DOHH2 (cell line): ENCODE data around the gene CYTH1.

Source experiments
- H3F3A ChIP-seq: fragments of 200-600 bp; sonication (generic), shearing (Covaris generic); 2 replicates; pipeline ENCODE4 v1.6.0; 2016; ENCODE audit warnings: antibody characterized with exemption, mild to moderate bottlenecking; ENCODE audit not compliant: control insufficient read depth, insufficient read depth
- H3K27ac ChIP-seq: fragments of 200-600 bp; sonication (generic); 2 replicates; pipeline ENCODE4 v1.5.1; 2014; ENCODE audit warnings: low read depth, mild to moderate bottlenecking, low read length, moderate library complexity
- H3K27me3 ChIP-seq: fragments of 200-600 bp; sonication (generic); 2 replicates; pipeline ENCODE4 v1.6.1; 2014; ENCODE audit warnings: mild to moderate bottlenecking, low read length, mixed read lengths; ENCODE audit not compliant: control insufficient read depth
- H3K36me3 ChIP-seq: fragments of 200-600 bp; sonication (generic); 2 replicates; pipeline ENCODE4 v1.6.1; 2014; ENCODE audit warnings: mild to moderate bottlenecking, low read length, moderate library complexity, mixed read lengths; ENCODE audit not compliant: control insufficient read depth
- H3K4me1 ChIP-seq: fragments of 200-600 bp; sonication (generic); 2 replicates; pipeline ENCODE4 v1.6.1; 2014; ENCODE audit warnings: mild to moderate bottlenecking, low read length, mixed read lengths; ENCODE audit not compliant: control insufficient read depth
- H3K4me2 ChIP-seq: fragments of 200-600 bp; sonication (generic); 2 replicates; pipeline ENCODE4 v1.6.0; 2014; ENCODE audit warnings: mild to moderate bottlenecking, low read length, moderate library complexity
- H3K4me3 ChIP-seq: fragments of 200-600 bp; sonication (generic); 2 replicates; pipeline ENCODE4 v1.5.1; 2014; ENCODE audit warnings: mild to moderate bottlenecking, low read length, mixed read lengths
- H3K79me2 ChIP-seq: fragments of 200-600 bp; sonication (generic); 2 replicates; pipeline ENCODE4 v1.6.1; 2014; ENCODE audit warnings: mild to moderate bottlenecking, low read length, mixed read lengths; ENCODE audit not compliant: control insufficient read depth
- H3K9me2 ChIP-seq: fragments of 200-600 bp; sonication (generic); replicated peaks from 2 replicates; pipeline ENCODE4 v1.6.1; 2014; ENCODE audit warnings: mild to moderate bottlenecking, low read length, mixed read lengths; ENCODE audit not compliant: control insufficient read depth
- H3K9me3 ChIP-seq: fragments of 200-600 bp; sonication (generic); 2 replicates; pipeline ENCODE4 v1.6.1; 2014; ENCODE audit warnings: antibody characterized with exemption, low read length, mixed read lengths; ENCODE audit not compliant: control insufficient read depth, insufficient read depth
- H4K20me1 ChIP-seq: fragments of 200-600 bp; sonication (generic); 2 replicates; pipeline ENCODE4 v1.6.0; 2014; ENCODE audit warnings: low read depth, mild to moderate bottlenecking, antibody characterized with exemption, low read length, moderate library complexity; ENCODE audit not compliant: control insufficient read depth, insufficient read depth
- CTCF ChIP-seq: fragments of 200-600 bp; sonication (generic); IDR thresholded peaks from one replicate; pipeline ENCODE4 v1.5.1; 2014; ENCODE audit warnings: antibody characterized with exemption, mild to moderate bottlenecking, low read depth, low read length; ENCODE audit not compliant: poor library complexity, severe bottlenecking
- EZH2phosphoT487 ChIP-seq: fragments of 200-600 bp; sonication (generic); IDR thresholded peaks from 2 replicates; pipeline ENCODE4 v1.6.1; 2017; ENCODE audit warnings: borderline replicate concordance, mild to moderate bottlenecking, antibody characterized with exemption, low read length, moderate library complexity, mixed read lengths

Gene CYTH1

GRCh38 chr17:78766225-78766624 lies 15.8 kb downstream of the CYTH1 start:
- H3K4me2 ChIP-seq = no peak overlapping the region
- no peaks in the 10 kb centered on the region for H3K9me2 ChIP-seq
- no peak overlapping the region for H3K27ac ChIP-seq
- H3F3A ChIP-seq = no peaks in the 10 kb centered on the region
- H3K4me3 ChIP-seq = no peak overlapping the region
- H3K79me2 ChIP-seq = peaks cover 96% of the 10 kb centered on the region
- TF ChIP-seq EZH2phosphoT487 = no peak
- no peak for TF ChIP-seq CTCF
- H3K4me1 ChIP-seq = peaks cover 49% of the 10 kb centered on the region
- H3K36me3 ChIP-seq = no peaks in the 10 kb centered on the region
- H4K20me1 ChIP-seq = peaks cover 17% of the 10 kb centered on the region; the same call in 1 of the 2 replicates
- no peaks in the 10 kb centered on the region for H3K27me3 ChIP-seq
- no peaks in the 10 kb centered on the region for H3K9me3 ChIP-seq

- Histone ChIP-seq H4K20me1 (peaks cover 17% of the 10 kb centered on the region; the same call in 1 of the 2 replicates), H3K79me2 (peaks cover 96% of the 10 kb centered on the region), H3K9me2 (no peaks in the 10 kb centered on the region), H3K36me3 (no peaks in the 10 kb centered on the region), H3K27me3 (no peaks in the 10 kb centered on the region), H3K27ac (no peak overlapping the region), H3K4me3 (no peak overlapping the region), H3K9me3 (no peaks in the 10 kb centered on the region), H3K4me2 (no peak overlapping the region), H3F3A (no peaks in the 10 kb centered on the region), H3K4me1 (peaks cover 53% of the 10 kb centered on the region)
- no peak for TF ChIP-seq EZH2phosphoT487
- no peak for TF ChIP-seq CTCF
These were observed 16.3 kb downstream of the CYTH1 start for GRCh38 chr17:78765821-78766220.

GRCh38 chr17:78764871-78765270 lies 17.2 kb downstream of the CYTH1 start:
- H3K79me2 ChIP-seq = peaks cover 95% of the 10 kb centered on the region
- H3K9me2 ChIP-seq = no peaks in the 10 kb centered on the region
- peaks cover 60% of the 10 kb centered on the region for H3K4me1 ChIP-seq
- no peak overlapping the region for H3K4me2 ChIP-seq
- peaks cover 17% of the 10 kb centered on the region; the same call in 1 of the 2 replicates for H4K20me1 ChIP-seq
- TF ChIP-seq CTCF = no peak
- no peak for TF ChIP-seq EZH2phosphoT487
- no peak overlapping the region for H3K4me3 ChIP-seq
- H3K9me3 ChIP-seq = no peaks in the 10 kb centered on the region
- no peak overlapping the region for H3K27ac ChIP-seq
- H3K36me3 ChIP-seq = no peaks in the 10 kb centered on the region
- H3K27me3 ChIP-seq = no peaks in the 10 kb centered on the region
- H3F3A ChIP-seq = peaks cover 3% of the 10 kb centered on the region; the same call in 1 of the 2 replicates
